H1 (cell line): Measurements from ENCODE around the gene ITGB2. TPM values are rescaled to one million over a fixed set of nuclear protein-coding genes. Genes with fewer than 3 reads are reported as not detected.

ENCODE experiments used
- polyA plus RNA-seq, 7 experiments: library from polyadenylated mRNA; depleted of rRNA in 3 of 7; stranded (reverse) in 5 of 7; unstranded in 2 of 7; fragments of >200 nt in 5 of 7; fragments of 200-250 nt in 2 of 7; gene quantifications; 1 replicate in 5 of 7; 2 replicates in 1 of 7; 4 replicates in 1 of 7; pipeline versions ENCODE4 v1.2.1 to v1.2.3, GENCODE V29; 2011 to 2013; ENCODE audit warnings: missing spikeins in 2 of 7, mixed read lengths in 2 of 7
- total RNA-seq: library from RNA; stranded (reverse); fragmentation: NEBNext Ultra II Directional; extraction: Animal tissue kit (Norgen Biotek cat#: 25700); gene quantifications from 2 replicates; pipeline ENCODE4 v1.2.1, GENCODE V29; 2021

The ITGB2 gene
- total and polyA plus RNA-seq, 2 of the 8 experiments (the other 6 are each of a cell fraction or from before 2014, with no cell fraction given): 0.24 to 0.63 TPM

Other genes with a start within 250 kb of the ITGB2 start
- 0.73 TPM in 1 of 2 replicates, not detected in the other for gene KRTAP12-1, start 238.7 kb downstream of the ITGB2 start, total RNA-seq
- 0.17 and 0.50 TPM in 2 replicates for gene KRTAP12-1, start 238.7 kb downstream of the ITGB2 start, polyA plus RNA-seq (2011; rRNA removed)
- not detected in 2 replicates for gene KRTAP10-12, start 223.7 kb downstream of the ITGB2 start, total RNA-seq
- gene KRTAP10-12, start 223.7 kb downstream of the ITGB2 start, polyA plus RNA-seq (2011; rRNA removed): not detected in 2 replicates
- 0.58 and 1.1 TPM in 2 replicates for gene TSPEAR, start 209.3 kb downstream of the ITGB2 start, total RNA-seq
- 0.89 and 1.5 TPM in 2 replicates for gene TSPEAR, start 209.3 kb downstream of the ITGB2 start, polyA plus RNA-seq (2011; rRNA removed)
- 93.0 and 101 TPM in 2 replicates for gene UBE2G2, start 119.1 kb downstream of the ITGB2 start, total RNA-seq
- gene UBE2G2, start 119.1 kb downstream of the ITGB2 start, polyA plus RNA-seq (2011; rRNA removed): 96.3 and 145 TPM in 2 replicates
- 95.0 and 96.8 TPM in 2 replicates for gene SUMO3, start 102.8 kb downstream of the ITGB2 start, total RNA-seq
- gene SUMO3, start 102.8 kb downstream of the ITGB2 start, polyA plus RNA-seq (2011; rRNA removed): 97.8 and 101 TPM in 2 replicates
- gene PTTG1IP, start 47.2 kb downstream of the ITGB2 start, total RNA-seq: 124 and 130 TPM in 2 replicates
- 88.9 and 90.8 TPM in 2 replicates for gene PTTG1IP, start 47.2 kb downstream of the ITGB2 start, polyA plus RNA-seq (2011; rRNA removed)
- gene SLX9, start 19.1 kb upstream of the ITGB2 start, total RNA-seq: 57.3 and 64.1 TPM in 2 replicates
- 17.7 and 34.6 TPM in 2 replicates for gene SLX9, start 19.1 kb upstream of the ITGB2 start, polyA plus RNA-seq (2011; rRNA removed)
- 11.1 and 14.9 TPM in 2 replicates for gene ADARB1, start 153.7 kb upstream of the ITGB2 start, total RNA-seq
- 4.6 and 4.7 TPM in 2 replicates for gene ADARB1, start 153.7 kb upstream of the ITGB2 start, polyA plus RNA-seq (2011; rRNA removed)